SK-N-SH treated with all-trans-retinoic acid at 6 μM for 48 hours (cell line): ENCODE measurements around the gene SGK1.

Experiments
- ESRRG ChIP-seq: fragments of 250-450 bp; sonication (Bioruptor Pico); IDR thresholded peaks from 2 replicates; pipeline ENCODE4 v1.6.1; 2021; ENCODE audit warnings: mild to moderate bottlenecking
- OSR1 ChIP-seq: fragments of 250-450 bp; sonication (Bioruptor Pico); IDR thresholded peaks from 2 replicates; pipeline ENCODE4 v1.8.0; 2022; ENCODE audit warnings: moderate library complexity, mild to moderate bottlenecking, inconsistent platforms
- TF ChIP-seq, protein P1 (sequence below): fragments of 250-450 bp; sonication (Bioruptor Pico); IDR thresholded peaks from 2 replicates; pipeline ENCODE4 v1.5.1; 2021; ENCODE audit warnings: mild to moderate bottlenecking, moderate library complexity
- TF ChIP-seq, protein P2 (sequence below): fragments of 250-450 bp; sonication (Bioruptor Pico); IDR thresholded peaks from 2 replicates; pipeline ENCODE4 v1.8.0; 2020; ENCODE audit warnings: mild to moderate bottlenecking, moderate library complexity, borderline replicate concordance

DNA sequence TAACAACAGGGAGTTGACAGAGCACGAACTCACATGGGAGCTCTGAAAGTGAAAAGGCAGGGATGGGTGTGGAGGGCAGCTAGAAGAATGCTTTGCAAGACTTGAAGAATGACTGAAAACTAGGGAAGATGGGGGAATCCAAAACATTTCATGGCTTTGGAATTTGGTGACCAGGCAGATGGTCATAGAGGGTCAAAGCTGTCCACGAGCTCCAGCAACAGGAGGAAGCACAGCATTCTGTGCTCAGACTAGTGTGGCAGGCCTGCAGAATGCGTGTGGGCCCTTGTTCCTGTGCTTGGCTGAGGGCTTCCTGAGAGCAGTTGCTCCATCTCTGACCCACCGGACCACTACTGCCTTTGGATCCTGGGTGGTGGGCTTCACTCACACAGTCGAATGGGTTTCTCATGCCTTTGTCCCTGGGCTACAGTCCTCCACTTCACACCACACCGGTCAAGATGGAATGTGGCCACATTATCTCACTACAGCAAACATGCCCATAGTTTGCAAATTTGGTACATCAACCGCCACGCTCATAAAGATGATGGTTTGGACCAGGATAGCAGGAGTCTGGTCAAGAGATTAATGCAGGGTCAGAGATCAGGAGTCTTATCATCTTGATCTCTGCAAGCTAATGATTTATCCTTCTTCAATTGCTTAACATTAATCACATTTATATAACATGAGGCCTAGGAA is 100.7 kb downstream of the SGK1 start:
- no peak for TF ChIP-seq OSR1 (CRISPR knock-in tag)
- no peak for TF ChIP-seq ESRRG (CRISPR knock-in tag)
- TF ChIP-seq, protein P1, sequence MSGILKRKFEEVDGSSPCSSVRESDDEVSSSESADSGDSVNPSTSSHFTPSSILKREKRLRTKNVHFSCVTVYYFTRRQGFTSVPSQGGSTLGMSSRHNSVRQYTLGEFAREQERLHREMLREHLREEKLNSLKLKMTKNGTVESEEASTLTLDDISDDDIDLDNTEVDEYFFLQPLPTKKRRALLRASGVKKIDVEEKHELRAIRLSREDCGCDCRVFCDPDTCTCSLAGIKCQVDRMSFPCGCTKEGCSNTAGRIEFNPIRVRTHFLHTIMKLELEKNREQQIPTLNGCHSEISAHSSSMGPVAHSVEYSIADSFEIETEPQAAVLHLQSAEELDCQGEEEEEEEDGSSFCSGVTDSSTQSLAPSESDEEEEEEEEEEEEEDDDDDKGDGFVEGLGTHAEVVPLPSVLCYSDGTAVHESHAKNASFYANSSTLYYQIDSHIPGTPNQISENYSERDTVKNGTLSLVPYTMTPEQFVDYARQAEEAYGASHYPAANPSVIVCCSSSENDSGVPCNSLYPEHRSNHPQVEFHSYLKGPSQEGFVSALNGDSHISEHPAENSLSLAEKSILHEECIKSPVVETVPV (CRISPR knock-in tag) = no peak
- TF ChIP-seq, protein P2, sequence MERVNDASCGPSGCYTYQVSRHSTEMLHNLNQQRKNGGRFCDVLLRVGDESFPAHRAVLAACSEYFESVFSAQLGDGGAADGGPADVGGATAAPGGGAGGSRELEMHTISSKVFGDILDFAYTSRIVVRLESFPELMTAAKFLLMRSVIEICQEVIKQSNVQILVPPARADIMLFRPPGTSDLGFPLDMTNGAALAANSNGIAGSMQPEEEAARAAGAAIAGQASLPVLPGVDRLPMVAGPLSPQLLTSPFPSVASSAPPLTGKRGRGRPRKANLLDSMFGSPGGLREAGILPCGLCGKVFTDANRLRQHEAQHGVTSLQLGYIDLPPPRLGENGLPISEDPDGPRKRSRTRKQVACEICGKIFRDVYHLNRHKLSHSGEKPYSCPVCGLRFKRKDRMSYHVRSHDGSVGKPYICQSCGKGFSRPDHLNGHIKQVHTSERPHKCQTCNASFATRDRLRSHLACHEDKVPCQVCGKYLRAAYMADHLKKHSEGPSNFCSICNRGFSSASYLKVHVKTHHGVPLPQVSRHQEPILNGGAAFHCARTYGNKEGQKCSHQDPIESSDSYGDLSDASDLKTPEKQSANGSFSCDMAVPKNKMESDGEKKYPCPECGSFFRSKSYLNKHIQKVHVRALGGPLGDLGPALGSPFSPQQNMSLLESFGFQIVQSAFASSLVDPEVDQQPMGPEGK (CRISPR knock-in tag) = no peak
